Measurements from ENCODE around the gene AIRE.
"Not testable (repeated sequence)": the region's sequence is repeated elsewhere in the genome, so short reads cannot be mapped to it uniquely, and the experiment has no call there.

Gene AIRE

DNA sequence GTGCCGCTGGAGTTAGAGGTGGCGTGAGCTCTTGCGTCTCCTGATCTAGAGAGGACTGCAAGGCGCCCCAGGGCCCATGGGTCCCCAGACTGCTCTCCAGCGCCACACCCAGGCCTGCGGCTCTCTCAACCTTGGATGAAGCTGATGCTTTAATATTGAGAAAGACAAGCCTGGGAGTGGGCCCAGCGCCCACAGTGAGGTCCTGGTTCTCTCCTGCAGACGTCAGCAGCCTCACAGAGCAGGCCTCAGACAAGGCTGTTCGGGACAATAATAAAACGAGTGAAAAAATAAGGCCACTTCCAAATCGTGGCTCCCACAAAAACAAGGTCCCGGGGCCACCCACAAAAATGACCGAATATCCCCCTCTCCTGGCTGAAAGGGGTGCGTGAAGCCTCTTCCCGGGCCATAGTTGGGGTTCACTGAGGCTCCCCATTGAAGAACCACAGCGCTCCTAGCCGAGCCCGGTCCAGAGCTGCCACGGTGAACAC, 18.0 kb upstream of the AIRE start:
- DNase-seq: no peak

DNA sequence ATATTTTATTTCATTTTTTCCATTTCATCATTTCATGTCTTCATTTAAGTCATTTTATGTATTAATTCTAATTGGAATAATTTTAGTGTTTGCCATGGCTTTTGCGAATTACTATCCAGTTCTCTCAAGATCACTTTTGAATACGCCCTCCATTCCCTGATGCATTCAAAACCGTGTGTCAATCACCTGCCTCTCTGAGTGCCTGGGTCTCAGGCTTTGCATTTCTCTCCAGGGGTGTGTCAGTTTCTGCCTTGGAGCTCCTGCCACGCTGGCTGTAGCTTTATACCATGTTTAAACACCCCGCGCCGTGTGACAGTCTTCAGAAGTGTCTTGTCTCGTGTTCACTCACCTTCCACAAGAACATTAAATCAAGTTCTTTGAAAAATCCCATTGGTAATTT, 16.6 kb upstream of the AIRE start:
- no peak for DNase-seq

DNA sequence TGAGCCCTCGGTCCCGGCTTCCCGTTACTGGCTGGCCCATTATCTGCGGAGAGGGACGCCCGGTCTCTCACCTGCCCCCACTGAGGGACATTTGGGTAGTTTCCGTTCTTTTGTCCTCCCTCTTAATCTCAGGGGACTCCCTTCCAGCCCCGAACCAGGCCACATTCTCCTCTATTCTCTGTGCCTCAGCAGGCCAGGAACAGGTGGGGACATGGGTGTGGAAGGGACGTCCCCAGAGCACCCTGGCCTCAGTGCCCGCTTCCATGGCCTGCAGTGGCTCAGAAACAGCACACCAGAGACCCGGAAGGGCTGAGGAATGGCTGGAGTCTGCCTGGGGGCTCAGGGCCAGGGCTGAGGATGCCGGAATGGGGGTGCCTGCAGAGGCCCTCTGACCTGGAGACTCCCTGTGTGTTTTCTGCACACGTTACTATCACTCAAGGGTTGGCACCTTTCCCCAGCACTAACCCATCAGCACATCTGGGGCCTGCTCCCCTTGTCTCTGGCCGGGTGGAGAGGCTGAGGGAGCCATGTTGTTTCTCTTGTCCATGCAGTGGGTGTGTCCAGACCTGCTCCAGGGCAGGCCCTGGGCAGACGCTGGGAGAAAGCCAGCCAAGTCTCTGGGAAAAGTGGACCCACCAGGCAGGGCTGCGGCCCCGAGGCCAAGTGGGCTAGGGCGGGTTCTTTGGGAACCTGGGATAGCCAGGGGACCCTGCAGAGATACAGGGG, 14.0 kb upstream of the AIRE start:
- no peak for DNase-seq

DNA sequence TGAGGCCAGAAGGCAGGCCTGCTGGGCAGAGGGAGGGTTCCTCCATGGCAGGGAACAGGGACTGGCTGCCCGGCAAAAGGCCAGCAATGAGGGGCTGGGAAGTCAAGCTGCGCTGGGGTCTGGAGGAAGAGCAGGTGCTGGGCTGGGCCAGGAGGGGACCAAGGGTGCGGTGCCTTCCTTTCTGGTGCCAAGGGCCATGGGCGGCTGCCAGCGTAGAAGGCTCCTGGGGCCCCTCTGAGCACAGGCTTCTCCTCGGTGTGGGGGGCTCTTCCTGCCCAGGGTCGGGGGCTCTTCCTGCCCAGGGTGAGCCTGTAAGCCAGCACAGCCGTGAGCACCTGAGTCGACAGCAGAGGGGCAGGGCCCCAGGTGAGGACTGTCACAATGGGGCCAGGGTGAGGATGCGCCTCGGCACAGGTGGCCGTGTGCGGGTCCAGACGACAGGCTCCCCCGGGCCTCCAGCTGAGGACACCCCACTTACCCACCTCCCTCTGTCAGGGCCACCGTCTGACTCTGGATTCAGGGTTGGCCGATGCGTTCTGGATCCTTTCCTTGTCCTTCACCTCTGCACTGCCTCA, 13.3 kb upstream of the AIRE start:
- DNase-seq: no peak

DNA sequence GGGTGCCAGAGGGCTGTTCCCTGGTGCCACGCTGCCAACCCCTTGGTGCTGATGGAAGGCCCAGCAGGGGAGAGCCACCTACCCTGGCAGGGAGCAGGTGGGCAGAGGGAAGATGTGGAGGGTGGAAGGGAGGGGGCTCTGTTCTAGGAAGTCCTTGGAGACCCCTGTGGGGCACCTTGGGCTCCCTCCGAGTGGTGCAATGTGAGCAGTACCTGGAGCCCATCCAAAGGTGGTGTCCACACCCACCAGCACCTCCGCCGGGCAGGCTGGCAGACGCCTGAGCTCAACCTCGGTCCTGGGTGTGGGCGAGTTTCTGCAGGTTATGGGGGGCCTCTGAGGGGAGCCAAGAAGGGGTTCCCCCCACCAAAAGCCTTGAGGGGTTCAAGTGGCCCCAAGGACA, 12.6 kb upstream of the AIRE start:
- no peak for DNase-seq

DNA sequence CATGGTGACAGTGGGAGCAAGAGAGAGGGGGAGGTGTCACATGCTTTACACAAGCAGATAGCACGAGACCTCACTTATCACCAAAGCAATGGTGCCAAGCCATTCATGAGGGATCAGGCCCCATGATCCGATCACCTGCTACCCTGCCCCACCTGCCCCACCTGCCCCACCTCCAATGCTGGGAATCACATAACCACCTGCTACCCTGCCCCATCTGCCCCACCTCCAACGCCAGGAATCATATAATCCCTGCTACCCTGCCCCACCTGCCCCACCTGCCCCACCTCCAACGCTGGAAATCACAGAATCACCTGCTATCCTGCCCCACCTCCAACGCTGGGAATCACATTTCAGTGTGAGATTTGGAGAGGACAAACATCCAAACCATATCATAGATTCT, 10.6 kb upstream of the AIRE start:
- DNase-seq: peak; percentile 93

DNA sequence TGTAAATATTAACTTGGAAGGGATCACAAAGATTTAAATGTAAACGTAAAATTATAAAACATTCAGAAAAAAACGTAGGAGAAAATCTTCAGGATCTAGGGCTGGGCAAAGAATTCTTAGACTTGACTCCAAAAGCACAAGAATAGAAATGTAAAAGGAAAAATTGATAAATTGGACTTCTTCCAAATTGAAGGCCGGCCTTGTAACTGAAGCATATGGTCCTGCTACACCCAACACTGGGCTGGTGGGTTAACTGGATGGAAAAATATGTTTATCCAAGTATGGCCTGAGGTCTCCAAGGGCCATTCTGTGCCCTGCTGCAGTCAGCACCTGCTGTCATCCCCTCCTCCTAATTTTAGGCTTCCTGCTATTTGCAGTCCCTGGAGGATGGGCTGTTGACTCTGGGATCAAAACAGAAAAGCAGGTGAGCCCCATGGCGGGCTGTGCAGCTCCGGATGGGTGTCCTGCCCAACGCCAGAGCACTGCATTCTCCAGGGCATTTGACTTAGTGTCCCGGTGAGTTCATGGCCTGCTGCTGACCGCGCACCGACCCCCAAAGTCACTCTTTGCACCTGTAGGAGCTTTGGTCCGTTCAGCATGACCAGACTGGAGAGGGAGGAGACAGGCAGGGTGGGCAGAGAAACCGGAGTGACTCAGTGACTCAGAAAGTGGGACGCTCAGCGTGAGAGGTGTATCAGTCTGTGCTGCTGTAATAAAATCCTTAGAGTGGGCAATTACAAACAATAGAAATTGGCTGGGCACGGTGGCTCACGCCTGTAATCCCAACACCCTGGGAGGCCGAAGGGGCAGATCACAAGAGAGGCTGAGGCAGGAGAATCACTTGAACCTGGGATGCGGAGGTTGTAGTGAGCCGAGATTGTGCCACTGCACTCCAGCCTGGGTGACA, 6.1 kb upstream of the AIRE start:
- DNase-seq: peak; percentile 91

DNA sequence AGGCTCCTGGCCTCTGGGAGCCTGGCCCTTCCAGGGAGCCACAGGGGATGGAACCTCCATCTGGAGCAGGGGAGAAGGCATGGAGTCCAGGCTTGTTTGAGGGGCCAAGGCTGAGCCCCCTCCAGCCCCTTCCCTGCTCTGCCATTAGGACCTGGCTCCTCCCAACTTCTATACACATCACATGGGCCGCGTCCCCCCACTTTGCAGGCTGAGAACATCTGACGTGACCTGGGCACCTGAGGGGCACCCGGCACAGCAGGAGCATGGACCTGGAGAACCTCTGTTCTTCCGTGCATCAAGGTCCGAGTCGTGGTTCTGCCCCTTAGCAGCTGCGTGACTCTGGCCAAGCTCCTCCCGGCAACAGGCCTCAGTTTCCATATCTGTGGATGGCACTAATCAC, 3.9 kb upstream of the AIRE start:
- DNase-seq: no peak

DNA sequence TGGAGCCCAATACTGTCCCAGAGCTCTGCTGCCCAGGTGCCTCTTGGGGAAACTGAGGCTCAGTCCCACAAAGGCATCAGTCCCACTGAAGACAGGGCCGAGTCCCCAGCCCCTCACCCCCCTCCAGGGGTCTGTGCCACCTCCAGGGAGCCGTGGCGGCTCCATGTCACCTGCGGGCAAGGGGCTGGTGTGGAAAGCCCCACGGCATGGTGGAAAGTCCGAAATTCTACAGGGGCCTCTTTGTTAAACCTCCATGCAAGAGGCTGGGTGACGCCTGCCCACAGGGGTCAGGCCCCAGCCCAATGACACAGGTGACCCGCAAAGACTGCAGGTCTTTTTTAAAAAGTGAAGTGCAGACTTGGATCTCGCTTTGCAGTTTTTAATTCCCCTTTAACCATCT, 3.3 kb upstream of the AIRE start:
- DNase-seq: no peak

DNA sequence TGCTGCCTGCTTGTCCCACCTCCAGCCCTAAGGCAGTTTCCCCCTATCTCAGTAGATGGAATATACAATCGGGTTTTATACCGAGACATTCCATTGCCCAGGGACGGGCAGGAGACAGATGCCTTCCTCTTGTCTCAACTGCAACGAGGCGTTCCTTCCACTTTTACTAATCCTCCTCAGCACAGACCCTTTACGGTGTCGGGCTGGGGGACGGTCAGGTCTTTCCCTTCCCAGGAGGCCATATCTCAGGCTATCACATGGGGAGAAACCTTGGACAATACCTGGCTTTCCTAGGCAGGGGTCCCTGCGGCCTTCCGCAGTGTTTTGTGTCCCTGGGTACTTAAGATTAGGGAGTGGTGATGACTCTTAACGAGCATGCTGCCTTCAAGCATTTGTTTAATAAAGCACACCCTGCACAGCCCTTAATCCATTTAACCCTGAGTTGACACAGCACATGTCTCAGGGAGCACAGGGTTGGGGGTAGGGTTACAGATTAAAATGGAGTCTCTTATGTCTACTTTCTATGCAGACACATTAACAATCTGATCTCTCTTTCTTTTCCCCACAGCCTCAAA, 2.4 kb upstream of the AIRE start:
- not testable (repeated sequence) for DNase-seq

DNA sequence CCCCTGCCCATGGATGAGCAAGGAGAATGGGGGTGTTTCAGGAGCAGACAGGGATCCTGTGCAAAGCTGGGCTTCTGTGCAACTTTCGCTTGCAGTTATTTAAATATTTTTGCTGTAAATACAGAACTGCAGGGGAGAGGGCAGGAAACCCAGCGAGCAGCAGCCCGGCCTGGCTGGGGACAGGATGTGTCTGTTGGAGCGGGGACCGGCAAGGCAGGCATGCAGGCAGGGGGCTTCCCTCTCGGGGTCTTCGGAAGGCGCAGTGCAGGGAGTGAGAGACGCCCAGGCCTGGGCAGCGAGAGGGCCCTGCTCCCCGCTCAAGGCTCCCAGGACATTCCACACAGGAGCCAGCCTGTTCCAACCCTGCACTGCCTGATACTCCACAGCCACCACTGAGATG, 1.7 kb upstream of the AIRE start:
- DNase-seq: no peak

DNA sequence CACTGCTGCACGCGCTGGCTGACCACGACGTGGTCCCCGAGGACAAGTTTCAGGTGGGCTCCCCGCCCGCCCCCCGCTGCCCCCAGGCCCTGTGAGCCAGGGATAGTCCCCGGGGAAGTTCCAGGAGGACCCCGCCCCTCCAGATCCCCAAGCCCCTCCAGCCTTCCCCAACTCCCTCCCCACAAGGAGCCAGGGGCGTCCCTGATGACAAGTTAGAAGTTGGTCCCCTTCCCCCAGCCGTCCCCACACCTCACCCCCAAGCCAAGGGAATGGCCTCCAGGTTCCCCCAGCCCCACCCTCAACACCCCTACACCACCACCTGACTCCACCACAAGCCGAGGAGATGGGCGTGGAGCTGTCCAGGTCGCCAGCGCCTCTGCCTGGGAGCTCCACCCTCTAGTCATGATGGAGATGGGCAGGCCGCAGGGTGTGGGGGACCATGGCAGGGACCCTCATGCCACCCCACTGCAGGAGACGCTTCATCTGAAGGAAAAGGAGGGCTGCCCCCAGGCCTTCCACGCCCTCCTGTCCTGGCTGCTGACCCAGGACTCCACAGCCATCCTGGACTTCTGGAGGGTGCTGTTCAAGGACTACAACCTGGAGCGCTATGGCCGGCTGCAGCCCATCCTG, 525 bp downstream of the AIRE start:
- no peak for DNase-seq

DNA sequence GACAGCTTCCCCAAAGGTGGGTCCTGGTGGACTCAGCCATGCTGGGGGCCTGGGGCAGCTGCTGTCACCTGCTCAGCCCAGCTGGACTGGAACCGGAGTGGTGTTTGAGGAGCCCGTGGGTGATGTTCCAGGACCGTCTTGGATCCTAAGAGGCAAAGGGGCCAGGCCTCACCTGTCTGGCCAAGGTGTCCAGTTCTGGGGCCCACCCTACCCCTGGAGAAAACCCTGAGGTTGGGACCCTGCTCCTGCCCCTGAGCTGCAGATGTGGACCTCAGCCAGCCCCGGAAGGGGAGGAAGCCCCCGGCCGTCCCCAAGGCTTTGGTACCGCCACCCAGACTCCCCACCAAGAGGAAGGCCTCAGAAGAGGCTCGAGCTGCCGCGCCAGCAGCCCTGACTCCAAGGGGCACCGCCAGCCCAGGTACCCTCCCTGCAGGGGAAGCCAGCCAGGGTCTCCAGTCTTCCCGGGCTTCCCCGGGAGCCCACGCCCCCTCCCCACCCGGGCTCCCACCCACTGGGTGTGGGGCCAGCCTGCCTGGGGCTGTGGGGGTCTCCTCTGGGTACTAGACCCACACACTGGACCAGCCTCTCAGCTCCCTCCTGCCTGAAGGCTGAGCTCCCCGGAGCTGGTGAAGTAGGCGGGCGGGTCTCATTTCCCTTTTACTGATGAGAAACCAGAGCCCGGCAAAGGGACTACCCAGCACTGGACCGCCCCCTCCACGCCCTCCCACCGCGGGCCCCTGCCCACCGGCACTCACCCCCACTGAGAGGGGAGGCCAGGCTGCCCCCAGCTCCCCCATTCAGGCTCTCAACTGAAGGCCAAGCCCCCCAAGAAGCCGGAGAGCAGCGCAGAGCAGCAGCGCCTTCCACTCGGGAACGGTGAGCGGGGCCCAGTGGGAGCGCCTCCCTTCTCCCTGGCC, 1.3 kb downstream of the AIRE start:
- no peak for DNase-seq

DNA sequence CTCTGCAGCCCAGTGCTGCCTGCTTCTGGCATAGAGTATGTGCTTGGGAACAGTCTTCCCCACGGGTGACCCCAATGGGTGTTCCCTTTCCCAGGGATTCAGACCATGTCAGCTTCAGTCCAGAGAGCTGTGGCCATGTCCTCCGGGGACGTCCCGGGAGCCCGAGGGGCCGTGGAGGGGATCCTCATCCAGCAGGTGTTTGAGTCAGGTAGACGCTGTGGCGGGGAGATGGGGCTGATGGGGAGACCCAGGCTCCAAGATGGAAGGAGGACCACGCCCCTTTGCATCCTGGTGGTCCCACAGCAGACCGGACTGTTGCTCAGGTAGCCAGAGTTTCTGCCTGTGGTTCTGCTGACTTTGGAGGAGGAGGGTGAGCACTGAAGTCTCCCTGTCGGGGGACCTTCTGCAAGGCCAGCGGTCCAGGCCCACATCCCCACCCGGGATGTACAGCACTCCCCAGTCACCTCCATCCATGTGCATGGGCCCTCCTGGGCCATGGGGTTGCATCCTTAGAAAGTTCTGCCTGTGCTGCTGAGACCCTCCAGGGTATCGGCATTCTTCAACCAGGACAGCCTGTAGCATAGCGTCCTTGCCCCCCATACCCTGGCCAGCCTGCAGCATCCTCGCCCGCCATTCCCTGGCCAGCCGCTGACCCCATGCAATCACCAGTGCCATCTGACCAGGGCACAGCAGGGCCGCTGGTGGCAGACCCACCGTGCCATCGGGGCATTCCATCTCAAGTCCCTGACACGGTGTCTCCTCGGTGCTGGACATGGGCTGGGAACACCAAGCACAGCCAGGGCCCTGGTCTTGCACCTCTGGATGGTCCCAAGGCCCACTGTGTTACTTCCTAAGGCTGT, 2.8 kb downstream of the AIRE start:
- no peak for DNase-seq

DNA sequence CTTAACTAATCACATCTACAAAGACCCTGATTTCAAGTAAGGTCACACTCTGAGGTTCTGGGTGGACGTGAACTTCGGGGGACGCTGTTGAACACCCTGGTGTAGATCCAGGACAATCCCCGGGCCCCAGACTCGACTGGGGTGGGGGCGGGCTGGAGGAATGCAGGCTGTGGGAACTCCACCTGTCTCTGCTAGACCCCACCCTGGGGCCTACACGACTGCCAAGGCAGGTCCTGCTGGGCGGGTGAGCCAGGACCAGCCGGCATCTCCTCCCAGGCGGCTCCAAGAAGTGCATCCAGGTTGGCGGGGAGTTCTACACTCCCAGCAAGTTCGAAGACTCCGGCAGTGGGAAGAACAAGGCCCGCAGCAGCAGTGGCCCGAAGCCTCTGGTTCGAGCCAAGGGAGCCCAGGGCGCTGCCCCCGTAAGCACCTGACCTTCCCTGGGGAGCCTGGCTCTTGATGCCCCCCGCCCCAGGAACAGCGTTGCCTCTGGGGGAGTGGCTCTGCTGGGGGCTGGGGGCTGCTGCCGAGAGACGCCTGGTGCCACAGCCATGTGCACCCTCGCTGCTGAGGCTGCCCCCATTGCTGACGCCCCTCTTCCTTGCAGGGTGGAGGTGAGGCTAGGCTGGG, 3.8 kb downstream of the AIRE start:
- no peak for DNase-seq

DNA sequence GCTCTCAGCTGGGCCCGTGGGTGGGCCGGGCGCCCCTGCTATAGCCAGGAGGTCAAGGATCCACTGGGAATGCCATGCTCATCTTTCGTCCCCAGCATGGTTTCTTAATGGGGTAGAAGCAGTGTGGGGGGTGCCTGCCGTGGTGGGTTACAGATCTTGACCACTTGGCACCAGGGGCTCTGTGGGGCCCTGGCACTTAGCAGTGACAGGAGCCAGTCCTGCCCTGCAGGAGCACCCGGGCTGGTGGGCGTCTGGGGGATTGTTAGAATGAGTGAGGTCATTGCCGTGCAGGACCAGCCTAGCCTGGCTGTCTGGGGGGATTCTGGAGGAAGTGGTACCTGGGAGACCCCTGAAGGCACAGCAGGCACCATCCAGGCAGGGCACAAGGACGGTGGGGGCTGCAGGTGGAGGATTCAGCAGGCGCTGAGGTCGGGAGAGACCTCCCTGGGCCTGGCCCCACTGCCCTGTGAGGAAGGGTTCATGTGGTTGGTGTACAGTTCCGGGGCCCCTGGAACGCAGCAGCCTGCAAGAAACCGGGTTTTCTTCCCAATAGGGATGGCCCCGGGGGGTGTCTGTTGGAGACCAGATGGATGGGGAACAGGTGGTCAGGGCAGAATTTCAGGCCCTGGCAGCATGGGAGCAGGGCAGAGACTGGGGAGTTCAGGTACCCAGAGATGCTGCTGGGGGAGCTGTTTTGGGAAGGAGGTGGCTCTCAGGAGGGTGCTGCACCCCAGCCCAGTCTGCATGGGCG, 4.8 kb downstream of the AIRE start:
- no peak for DNase-seq

DNA sequence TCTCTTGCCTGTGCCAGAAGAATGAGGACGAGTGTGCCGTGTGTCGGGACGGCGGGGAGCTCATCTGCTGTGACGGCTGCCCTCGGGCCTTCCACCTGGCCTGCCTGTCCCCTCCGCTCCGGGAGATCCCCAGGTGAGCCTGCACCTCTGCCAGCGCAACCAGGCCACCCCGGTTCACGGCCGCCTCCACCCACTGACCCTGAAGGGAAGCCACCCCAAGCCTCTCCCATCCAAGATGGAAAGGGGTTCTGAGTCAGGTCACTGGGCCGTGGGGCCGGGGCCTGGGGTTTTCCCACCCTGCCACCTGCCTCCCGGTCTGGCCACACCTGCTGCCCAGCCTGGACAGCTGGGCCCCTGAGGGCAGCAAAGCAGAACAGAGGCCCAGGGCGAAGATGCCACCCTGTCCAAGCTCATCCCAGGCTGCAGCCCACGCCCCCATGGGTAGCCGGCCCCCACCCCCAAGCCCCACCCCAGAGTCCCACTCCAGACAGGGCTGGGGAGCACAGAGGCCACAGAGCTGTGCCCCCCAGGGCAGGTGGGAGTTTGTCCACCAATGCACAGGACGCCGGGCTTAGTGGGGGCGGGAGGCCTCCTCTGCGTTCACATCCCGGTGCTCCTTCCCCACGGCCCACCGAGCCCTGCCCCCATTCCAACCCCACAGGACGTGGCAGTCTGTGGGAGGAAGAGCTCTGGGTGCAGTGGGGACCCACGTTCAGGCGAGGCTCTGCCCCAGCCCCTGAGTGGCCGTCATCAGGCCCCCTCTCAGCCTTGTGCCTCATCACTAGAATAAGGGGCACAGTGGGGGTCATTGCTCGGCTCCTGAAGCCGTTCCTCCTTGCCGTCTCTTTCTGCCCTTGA, 5.6 kb downstream of the AIRE start:
- DNase-seq: no peak

All from NCI-H2171 treated with DMSO at 0.1 percent for 48 hours (cell line).